Fibroblast of lung (primary cell): Measurements from ENCODE around the gene OR10A3.

Experiments
- CTCF ChIP-seq, 2 donors: IDR thresholded peaks in 1 of 2; conservative IDR thresholded peaks in 1 of 2; 1 replicate in 1 of 2; 2 replicates in 1 of 2; pipeline ENCODE4 v1.5.1; 2011 to 2012; ENCODE audit warnings: low read length in 2 of 2, control low read depth in 1 of 2, inconsistent platforms in 1 of 2, low read depth in 1 of 2, mild to moderate bottlenecking in 1 of 2
- EZH2 ChIP-seq: IDR thresholded peaks from 2 replicates; pipeline ENCODE4 v1.5.1; 2012; ENCODE audit warnings: low read length, control low read depth, mild to moderate bottlenecking; ENCODE audit errors: missing control alignments

DNA sequence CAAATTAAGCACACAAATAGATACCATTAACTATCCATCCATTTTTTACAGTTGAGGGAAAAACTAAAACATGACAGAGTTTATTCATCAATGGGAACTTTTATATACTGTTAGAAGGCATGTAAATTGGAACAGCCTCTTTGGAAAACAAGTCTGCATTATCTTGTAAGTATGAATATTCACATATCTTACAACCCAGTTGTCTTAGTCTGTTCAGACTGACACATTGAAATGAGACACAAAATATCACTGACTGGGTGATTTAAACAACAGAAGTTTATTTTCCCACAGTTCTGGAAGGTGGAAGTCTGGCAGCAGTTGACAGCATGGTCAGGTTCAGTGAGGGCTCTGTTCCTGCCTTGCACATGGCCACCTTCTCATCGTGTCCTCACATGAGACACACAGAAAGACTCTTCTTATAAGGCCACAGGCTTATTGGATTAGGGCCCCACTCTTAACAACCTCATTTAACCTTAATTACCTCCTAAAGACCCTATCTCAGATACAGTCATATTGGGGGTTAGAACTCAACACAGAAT lies 40.2 kb upstream of the OR10A3 start:
- TF ChIP-seq CTCF (conservative IDR thresholded peaks at IDR 0.05 in 1 of 2, IDR thresholded peaks at IDR 0.05 in 1 of 2; ENCODE audit: low read depth in 1 of 2, low read length in 2 of 2), result no peak
- no peak for TF ChIP-seq EZH2
